COLO668 (cell line): ENCODE results near the gene ACSS1.
"Not testable (repeated sequence)": the region's sequence is repeated elsewhere in the genome, so short reads cannot be mapped to it uniquely, and the experiment has no call there.

Experiments used
- DNase-seq: peaks from one replicate; lab custom pipeline; 2025; ENCODE audit not compliant: unreplicated experiment; lab: John Stamatoyannopoulos, UW

The ACSS1 gene

GRCh38 chr20:25014816-25015215 lies 43.1 kb downstream of the ACSS1 start:
- DNase-seq: peak; percentile 75

GRCh38 chr20:25013478-25014380 lies 44.2 kb downstream of the ACSS1 start:
- no peak for DNase-seq

DNA sequence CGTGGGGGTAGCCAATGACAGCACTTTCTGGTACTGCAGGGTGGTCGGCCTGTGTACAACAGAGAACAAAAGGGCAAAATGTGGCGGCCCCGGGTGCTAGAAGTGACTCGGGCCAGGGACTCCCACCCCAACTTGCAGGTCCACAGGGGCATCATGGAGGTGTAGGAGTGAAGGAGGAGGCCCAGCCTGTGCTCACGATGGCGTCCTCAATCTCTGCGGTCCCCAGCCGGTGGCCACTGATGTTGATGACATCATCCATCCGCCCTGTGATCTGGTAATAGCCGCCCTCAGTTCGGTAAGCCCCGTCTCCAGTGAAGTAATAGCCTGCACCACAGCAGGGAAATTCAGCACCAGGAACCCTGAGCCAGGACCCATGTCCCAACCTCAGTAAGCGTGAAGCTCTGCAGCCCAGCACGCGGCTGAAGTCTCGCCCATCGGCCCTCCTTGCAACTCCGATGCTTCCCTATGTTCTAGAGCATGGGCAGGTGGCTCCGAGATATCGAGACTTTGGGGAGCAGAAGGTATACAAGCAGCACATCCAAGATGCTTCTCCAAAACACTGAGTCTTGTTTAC lies 45.2 kb downstream of the ACSS1 start:
- no peak for DNase-seq

DNA sequence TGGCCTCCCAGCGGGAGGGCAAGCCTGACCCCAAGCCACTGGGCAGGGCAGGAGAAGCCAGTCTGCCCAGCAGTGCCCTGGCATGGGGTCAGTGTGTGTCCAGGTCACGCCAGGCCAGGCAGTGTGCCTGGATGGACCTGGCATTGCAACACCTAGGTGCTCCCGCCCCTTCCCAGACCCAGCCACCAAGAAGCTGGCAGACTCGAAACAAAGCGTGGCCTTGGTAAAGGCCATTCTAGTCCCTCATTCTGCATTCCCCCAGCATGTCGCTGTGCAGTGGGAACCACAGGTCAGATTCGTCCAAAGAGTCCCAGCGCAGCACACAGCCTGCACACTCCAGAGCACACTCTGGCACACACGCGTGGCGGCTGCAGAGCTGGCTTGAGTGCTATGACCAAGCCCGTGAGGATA lies 46.1 kb downstream of the ACSS1 start:
- DNase-seq: no peak

DNA sequence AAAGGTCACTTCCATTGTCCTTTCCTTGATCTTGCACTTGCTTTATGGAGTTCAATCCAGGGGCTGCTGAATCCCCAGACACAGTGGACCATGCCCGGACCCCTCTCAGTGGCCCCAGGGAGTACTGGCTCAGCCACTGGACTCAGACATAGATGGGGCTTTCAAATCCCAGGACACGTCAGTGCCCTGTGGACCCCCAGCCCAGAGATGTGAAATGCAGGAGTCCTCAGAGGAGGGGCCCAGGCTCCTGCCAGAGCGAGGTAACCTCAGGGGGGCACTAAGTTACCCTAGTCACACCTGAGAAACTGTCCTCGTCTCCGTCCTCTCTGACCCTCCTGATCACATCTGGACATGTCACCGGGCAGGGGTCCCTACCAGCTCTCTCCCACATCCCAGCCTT lies 46.7 kb downstream of the ACSS1 start:
- DNase-seq: no peak

GRCh38 chr20:25009218-25010145 lies 48.5 kb downstream of the ACSS1 start:
- DNase-seq: no peak

DNA sequence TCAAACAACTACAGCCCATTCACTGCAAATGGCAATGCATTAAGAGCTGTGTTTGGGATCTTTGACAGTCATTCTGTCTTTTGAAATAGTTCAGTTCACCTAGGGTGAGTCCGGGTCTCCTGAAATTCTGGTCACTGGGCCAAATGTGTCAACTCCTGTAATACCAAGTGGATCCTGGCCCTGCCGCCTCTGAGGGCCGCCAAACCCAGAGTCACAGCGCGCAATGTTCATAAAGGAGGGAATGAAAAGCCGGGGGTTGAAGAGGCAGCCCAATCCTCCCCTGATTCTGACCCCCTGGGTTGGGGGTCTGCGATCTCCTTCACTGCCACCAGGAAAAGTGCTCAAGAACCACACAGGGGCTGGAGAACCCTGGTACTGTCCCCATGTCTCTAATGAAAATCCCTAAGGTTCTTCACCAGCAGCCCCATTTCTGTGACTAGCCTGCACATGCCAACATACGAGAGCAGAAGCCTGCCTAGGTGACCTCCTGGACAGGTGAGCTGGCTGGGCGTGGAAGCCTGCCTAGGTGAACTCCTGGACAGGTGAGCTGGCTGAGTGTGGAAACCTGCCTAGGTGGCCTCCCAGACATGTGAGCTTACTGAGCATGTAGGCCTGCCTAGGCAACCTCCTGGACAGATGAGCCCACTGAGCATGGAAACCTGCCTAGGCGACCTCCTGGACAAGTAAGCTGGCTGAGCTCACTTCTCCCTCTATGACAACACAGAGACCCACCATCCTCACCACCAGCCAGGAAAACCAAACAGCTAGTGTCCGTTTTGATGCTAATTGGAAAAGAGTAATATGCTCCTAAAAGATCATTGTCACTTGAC lies 49.3 kb downstream of the ACSS1 start:
- no peak for DNase-seq

DNA sequence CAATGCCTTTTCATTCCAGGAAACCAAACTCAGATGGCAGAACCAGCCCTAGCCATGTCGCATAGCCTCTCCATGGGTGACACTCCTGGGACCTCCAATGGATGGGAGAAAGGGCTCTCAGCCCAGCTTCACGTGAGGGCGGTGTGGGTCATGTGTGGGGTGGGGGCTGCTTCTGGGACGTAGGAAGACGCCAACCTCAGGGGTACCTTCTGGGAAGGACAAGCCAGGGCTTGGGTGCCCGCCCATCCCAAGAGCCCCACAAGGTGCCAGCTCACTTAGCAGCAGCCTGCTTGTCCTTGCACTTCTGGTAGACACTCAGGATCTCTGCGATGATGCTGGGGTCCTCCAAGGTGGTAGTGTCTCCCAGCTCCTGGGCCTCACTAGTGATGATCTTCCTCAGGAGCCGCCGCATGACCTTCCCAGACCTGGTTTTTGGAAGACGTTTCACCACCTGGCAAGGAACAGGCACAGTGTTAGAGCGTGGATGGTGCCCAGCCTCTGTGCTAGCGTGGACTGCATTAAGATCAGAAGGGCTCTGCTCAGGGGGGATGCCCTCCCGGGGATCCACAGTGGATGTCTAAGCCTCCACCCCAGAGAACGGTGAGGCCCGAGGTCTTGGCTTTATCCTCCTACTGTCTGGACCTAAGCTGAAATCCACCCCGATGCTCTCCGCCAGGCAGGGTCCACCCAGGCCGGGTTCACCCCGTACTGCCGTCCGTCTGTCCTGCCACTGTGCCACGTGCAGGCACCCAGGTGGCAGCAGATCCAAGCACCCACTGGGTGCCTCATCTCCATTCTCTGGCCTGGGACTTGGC lies 50.2 kb downstream of the ACSS1 start:
- DNase-seq: no peak

DNA sequence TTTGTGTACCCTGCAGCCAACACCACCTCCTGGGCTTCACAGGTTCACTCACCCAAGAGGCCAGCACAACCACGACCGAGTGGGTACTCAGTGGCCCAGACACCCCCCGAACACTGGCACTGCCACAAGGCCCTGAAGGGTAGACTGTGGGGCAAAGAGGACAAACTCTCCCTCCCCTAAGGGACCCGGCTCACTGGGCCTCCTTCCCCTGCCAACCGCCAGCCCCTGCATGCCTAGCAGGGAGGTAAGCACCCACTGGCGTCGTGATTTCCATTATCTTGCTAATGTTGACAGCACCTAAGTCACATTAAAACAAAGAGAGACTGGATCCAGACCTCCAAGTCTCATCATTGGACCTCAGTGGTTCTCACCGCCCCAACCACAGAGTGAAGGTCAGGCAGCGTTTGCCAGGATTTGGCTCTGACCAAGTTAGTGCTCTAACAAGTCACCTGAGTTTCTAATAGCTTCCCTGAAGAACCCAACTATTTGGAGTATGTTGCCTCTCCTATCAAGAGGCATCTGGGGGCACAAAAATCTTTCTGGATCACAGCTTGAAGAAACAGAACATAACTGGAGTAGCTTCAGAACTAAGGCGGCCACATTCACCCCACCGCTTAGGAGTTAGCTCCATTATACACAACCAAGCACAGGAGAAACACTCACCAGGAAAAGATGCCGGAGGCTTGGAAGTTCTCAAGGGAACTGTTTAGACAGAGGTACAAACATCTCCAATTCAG lies 51.3 kb downstream of the ACSS1 start:
- DNase-seq: no peak

GRCh38 chr20:25005661-25006060 lies 52.3 kb downstream of the ACSS1 start:
- DNase-seq: no peak

- DNase-seq: no peak
These were observed 52.7 kb downstream of the ACSS1 start for GRCh38 chr20:25005220-25005619.

GRCh38 chr20:25003002-25003401 lies 54.9 kb downstream of the ACSS1 start:
- DNase-seq: no peak

DNA sequence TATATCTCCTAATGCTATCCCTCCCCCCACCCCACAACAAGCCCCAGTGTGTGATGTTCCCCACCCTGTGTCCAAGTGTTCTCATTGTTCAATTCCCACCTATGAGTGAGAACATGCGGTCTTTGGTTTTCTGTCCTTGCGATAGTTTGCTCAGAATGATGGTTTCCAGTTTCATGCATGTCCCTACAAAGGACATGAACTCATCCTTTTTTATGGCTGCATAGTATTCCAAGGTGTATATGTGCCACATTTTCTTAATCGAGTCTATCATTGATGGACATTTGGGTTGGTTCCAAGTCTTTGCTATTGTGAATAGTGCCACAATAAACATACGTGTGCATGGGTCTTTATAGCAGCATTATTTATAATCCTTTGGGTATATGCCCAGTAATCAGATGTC lies 56.6 kb downstream of the ACSS1 start:
- DNase-seq: not testable (repeated sequence)

GRCh38 chr20:25000268-25000801 lies 57.6 kb downstream of the ACSS1 start:
- peak; percentile 21 for DNase-seq

GRCh38 chr20:24999568-24999967 lies 58.4 kb downstream of the ACSS1 start:
- DNase-seq: no peak

DNA sequence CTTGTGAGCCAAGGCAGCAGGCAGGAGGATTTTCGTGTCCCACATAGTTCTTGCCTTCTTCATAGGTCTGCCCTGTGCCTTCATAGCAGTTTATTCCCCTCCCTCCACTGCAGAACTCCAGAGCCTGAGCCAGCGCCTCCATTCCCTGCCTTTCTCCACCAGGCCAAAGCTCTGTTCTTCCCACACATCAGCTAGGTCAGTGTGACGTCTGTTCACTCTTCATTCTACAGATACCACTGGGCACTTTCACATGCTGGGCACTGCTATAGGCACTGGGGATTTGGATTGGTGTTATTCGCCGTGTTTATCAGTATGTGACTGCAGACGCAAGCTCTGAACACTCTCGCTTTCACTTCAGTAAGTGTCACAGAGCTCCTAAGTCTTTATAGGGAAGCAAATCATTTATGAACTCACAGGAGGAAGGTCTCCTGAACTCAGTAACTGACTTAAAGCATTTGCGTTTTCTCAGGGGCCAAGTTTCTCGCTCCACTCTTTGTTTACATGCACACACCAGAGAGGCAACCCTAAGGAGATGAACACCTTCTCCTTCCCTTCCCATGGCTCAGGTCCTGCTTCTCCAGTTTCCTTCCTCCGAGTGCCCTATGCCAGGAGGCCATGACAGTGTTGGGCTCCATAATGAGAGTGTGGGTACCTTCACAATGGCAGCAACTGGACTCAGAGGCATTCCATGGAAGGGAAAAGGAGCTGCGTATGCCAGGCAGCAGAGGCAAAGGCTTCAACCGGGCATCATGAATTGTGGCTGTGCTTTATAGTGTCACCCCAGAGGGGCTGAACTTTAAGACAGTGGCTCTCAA lies 59.1 kb downstream of the ACSS1 start:
- no peak for DNase-seq

GRCh38 chr20:24998121-24998520 lies 59.8 kb downstream of the ACSS1 start:
- no peak for DNase-seq
